ENCODE data around the gene KCNIP4. TPM values are rescaled to one million over a fixed set of nuclear protein-coding genes. Genes with fewer than 3 reads are reported as not detected.

KCNIP4 gene
- total and polyA plus RNA-seq, 2 donors (not counting 3 experiments of a cell fraction or from before 2014, with no cell fraction given), result not detected

DNA sequence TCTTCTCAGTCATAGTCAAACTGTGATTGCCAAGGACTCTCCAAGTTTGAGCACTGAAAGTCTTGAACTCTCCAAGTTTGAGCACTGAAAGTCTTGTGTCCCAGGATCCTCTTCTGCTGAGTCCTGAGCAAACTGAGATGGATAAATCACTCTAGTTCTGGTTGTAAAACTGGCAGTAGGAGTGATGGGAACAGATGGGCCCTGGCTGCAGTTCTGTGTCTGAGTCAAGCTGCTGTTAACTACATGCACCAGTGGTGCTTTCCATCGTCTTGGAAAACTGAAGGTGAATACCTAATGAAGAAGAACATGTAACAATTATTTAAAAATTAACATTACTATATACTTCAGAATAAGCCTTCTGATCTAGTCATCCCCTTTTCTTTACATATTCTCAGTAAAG lies 27.6 kb upstream of the KCNIP4 start:
- Histone ChIP-seq H3K4me3 (replicated peaks in 1 of 3; ENCODE audit: insufficient read depth in 1 of 3, low read depth in 1 of 3, low read length in 3 of 3) (no peak overlapping the region), H3K27ac (ENCODE audit: insufficient read depth, low read depth, low read length) (no peak overlapping the region), H3K9ac (replicated peaks; ENCODE audit: extremely low read depth, insufficient read depth, low read length) (no peak overlapping the region), H2AFZ (ENCODE audit: low read depth, low read length) (no peak overlapping the region), H3K79me2 (ENCODE audit: control insufficient read depth, insufficient read depth, low read length) (no peaks in the 10 kb centered on the region), H3K27me3 (ENCODE audit: control insufficient read depth in 2 of 2, insufficient read depth in 2 of 2, low read length in 2 of 2) (no peaks in the 10 kb centered on the region), H3K9me3 (replicated peaks; ENCODE audit: control insufficient read depth, insufficient read depth, low read length) (no peaks in the 10 kb centered on the region), H3K4me2 (ENCODE audit: insufficient read depth, low read length) (no peak overlapping the region), H3K36me3 (ENCODE audit: control insufficient read depth in 2 of 2, extremely low read depth in 1 of 2, insufficient read depth in 2 of 2, low read length in 2 of 2) (no peaks in the 10 kb centered on the region), H3K4me1 (ENCODE audit: control insufficient read depth, extremely low read depth, insufficient read depth, low read length) (no peaks in the 10 kb centered on the region), H3K9me1 (replicated peaks; ENCODE audit: control insufficient read depth, extremely low read depth, insufficient read depth, low read length) (no peaks in the 10 kb centered on the region), H4K20me1 (replicated peaks; ENCODE audit: control insufficient read depth, extremely low read depth, insufficient read depth, low read length) (no peaks in the 10 kb centered on the region)
- ChIA-PET POLR2A (no interaction called here), CTCF (no interaction called here)
- intact Hi-C loops (cut with micrococcal nuclease), result no loop called here
- dilution Hi-C loops (cut with MboI; ENCODE audit: extremely low pct_ligation_motif_present, low sequenced_read_pairs), result no loop called here
- BruUV-seq (replicated peaks), result no TSS peak
- DNase-seq (ENCODE audit: low read depth, low spot score) (no peak), FAIRE-seq (no peak)
- TF ChIP-seq JUN (IDR thresholded peaks at IDR 0.05; ENCODE audit: borderline replicate concordance, insufficient read depth, insufficient read length, low read depth), result no peak
- no peak for TF ChIP-seq EZH2 (IDR thresholded peaks at IDR 0.05; ENCODE audit: borderline replicate concordance, low read depth, low read length, severe bottlenecking)
- no peak for TF ChIP-seq MYC (IDR thresholded peaks at IDR 0.05; ENCODE audit: low read depth, low read length)
- no peak for TF ChIP-seq CTCF (IDR thresholded peaks at IDR 0.05; ENCODE audit: extremely low read depth in 1 of 2, insufficient read depth in 1 of 2, low read depth in 1 of 2, low read length in 2 of 2)
- TF ChIP-seq, protein P1, sequence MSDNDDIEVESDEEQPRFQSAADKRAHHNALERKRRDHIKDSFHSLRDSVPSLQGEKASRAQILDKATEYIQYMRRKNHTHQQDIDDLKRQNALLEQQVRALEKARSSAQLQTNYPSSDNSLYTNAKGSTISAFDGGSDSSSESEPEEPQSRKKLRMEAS (IDR thresholded peaks at IDR 0.05; ENCODE audit: insufficient read depth, insufficient read length), result no peak
- no peak for TF ChIP-seq POLR2AphosphoS5 (IDR thresholded peaks at IDR 0.05; ENCODE audit: insufficient read depth, low read depth, low read length)
- no peak for TF ChIP-seq FOS (IDR thresholded peaks at IDR 0.05; ENCODE audit: borderline replicate concordance, insufficient read depth, low read length)
- no peak for TF ChIP-seq POLR2A (IDR thresholded peaks at IDR 0.05; ENCODE audit: low read depth, low read length)
- TF ChIP-seq GATA2 (IDR thresholded peaks at IDR 0.05; ENCODE audit: insufficient read depth, insufficient read length, low read depth, low read length), result no peak

Data from endothelial cell of umbilical vein (primary cell).